ENCODE measurements around the gene ARIH1.

- TF ChIP-seq, protein P1, sequence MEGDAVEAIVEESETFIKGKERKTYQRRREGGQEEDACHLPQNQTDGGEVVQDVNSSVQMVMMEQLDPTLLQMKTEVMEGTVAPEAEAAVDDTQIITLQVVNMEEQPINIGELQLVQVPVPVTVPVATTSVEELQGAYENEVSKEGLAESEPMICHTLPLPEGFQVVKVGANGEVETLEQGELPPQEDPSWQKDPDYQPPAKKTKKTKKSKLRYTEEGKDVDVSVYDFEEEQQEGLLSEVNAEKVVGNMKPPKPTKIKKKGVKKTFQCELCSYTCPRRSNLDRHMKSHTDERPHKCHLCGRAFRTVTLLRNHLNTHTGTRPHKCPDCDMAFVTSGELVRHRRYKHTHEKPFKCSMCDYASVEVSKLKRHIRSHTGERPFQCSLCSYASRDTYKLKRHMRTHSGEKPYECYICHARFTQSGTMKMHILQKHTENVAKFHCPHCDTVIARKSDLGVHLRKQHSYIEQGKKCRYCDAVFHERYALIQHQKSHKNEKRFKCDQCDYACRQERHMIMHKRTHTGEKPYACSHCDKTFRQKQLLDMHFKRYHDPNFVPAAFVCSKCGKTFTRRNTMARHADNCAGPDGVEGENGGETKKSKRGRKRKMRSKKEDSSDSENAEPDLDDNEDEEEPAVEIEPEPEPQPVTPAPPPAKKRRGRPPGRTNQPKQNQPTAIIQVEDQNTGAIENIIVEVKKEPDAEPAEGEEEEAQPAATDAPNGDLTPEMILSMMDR (conservative IDR thresholded peaks at IDR 0.05; ENCODE audit: low read depth in 2 of 2): no peak
- no peak for TF ChIP-seq POLR2AphosphoS5 (IDR thresholded peaks at IDR 0.05; ENCODE audit: low read depth)
- TF ChIP-seq REST (IDR thresholded peaks at IDR 0.05; ENCODE audit: unreplicated experiment): no peak
- TF ChIP-seq, protein P2, sequence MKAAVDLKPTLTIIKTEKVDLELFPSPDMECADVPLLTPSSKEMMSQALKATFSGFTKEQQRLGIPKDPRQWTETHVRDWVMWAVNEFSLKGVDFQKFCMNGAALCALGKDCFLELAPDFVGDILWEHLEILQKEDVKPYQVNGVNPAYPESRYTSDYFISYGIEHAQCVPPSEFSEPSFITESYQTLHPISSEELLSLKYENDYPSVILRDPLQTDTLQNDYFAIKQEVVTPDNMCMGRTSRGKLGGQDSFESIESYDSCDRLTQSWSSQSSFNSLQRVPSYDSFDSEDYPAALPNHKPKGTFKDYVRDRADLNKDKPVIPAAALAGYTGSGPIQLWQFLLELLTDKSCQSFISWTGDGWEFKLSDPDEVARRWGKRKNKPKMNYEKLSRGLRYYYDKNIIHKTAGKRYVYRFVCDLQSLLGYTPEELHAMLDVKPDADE (IDR thresholded peaks at IDR 0.05): no peak
- TF ChIP-seq CREB1 (CRISPR knock-in tag; IDR thresholded peaks at IDR 0.05; ENCODE audit: low read depth): no peak
- no peak for TF ChIP-seq JUNB (IDR thresholded peaks at IDR 0.05; ENCODE audit: unreplicated experiment)
- no peak for TF ChIP-seq EZH2 (IDR thresholded peaks at IDR 0.05; ENCODE audit: low read depth, unreplicated experiment)
- no peak for TF ChIP-seq EZH2phosphoT487 (IDR thresholded peaks at IDR 0.05; ENCODE audit: unreplicated experiment)
- TF ChIP-seq NANOG (IDR thresholded peaks at IDR 0.05; ENCODE audit: borderline replicate concordance): no peak
- no peak for TF ChIP-seq STAT1 (IDR thresholded peaks at IDR 0.05; ENCODE audit: unreplicated experiment)
- no peak for TF ChIP-seq ZNF114 (CRISPR knock-in tag; IDR thresholded peaks at IDR 0.05)
- TF ChIP-seq ZNF331 (CRISPR knock-in tag; IDR thresholded peaks at IDR 0.05; ENCODE audit: low read depth): no peak
- TF ChIP-seq, protein P3, sequence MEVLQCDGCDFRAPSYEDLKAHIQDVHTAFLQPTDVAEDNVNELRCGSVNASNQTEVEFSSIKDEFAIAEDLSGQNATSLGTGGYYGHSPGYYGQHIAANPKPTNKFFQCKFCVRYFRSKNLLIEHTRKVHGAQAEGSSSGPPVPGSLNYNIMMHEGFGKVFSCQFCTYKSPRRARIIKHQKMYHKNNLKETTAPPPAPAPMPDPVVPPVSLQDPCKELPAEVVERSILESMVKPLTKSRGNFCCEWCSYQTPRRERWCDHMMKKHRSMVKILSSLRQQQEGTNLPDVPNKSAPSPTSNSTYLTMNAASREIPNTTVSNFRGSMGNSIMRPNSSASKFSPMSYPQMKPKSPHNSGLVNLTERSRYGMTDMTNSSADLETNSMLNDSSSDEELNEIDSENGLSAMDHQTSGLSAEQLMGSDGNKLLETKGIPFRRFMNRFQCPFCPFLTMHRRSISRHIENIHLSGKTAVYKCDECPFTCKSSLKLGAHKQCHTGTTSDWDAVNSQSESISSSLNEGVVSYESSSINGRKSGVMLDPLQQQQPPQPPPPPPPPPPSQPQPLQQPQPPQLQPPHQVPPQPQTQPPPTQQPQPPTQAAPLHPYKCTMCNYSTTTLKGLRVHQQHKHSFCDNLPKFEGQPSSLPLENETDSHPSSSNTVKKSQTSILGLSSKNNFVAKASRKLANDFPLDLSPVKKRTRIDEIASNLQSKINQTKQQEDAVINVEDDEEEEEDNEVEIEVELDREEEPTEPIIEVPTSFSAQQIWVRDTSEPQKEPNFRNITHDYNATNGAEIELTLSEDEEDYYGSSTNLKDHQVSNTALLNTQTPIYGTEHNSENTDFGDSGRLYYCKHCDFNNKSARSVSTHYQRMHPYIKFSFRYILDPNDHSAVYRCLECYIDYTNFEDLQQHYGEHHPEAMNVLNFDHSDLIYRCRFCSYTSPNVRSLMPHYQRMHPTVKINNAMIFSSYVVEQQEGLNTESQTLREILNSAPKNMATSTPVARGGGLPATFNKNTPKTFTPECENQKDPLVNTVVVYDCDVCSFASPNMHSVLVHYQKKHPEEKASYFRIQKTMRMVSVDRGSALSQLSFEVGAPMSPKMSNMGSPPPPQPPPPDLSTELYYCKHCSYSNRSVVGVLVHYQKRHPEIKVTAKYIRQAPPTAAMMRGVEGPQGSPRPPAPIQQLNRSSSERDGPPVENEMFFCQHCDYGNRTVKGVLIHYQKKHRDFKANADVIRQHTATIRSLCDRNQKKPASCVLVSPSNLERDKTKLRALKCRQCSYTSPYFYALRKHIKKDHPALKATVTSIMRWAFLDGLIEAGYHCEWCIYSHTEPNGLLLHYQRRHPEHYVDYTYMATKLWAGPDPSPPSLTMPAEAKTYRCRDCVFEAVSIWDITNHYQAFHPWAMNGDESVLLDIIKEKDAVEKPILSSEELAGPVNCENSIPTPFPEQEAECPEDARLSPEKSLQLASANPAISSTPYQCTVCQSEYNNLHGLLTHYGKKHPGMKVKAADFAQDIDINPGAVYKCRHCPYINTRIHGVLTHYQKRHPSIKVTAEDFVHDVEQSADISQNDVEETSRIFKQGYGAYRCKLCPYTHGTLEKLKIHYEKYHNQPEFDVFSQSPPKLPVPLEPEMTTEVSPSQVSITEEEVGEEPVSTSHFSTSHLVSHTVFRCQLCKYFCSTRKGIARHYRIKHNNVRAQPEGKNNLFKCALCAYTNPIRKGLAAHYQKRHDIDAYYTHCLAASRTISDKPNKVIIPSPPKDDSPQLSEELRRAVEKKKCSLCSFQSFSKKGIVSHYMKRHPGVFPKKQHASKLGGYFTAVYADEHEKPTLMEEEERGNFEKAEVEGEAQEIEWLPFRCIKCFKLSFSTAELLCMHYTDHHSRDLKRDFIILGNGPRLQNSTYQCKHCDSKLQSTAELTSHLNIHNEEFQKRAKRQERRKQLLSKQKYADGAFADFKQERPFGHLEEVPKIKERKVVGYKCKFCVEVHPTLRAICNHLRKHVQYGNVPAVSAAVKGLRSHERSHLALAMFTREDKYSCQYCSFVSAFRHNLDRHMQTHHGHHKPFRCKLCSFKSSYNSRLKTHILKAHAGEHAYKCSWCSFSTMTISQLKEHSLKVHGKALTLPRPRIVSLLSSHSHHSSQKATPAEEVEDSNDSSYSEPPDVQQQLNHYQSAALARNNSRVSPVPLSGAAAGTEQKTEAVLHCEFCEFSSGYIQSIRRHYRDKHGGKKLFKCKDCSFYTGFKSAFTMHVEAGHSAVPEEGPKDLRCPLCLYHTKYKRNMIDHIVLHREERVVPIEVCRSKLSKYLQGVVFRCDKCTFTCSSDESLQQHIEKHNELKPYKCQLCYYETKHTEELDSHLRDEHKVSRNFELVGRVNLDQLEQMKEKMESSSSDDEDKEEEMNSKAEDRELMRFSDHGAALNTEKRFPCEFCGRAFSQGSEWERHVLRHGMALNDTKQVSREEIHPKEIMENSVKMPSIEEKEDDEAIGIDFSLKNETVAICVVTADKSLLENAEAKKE (CRISPR knock-in tag; IDR thresholded peaks at IDR 0.05): no peak
Observed at GRCh38 chr15:72554471-72555425, 80.6 kb downstream of the ARIH1 start.
